Trophoblast cell (in vitro differentiated cells and primary cell): ENCODE data around the gene OSTF1.

Experiments used
- DNase-seq, 2 donors: peaks; one replicate each; pipeline ENCODE4 v3.0.0-alpha.2; 2016
- H2AFZ ChIP-seq: 2 replicates; pipeline ENCODE4 v1.6.1; 2013; ENCODE audit warnings: low read length, moderate library complexity, mild to moderate bottlenecking; ENCODE audit not compliant: insufficient read depth, poor library complexity
- H2AK5ac ChIP-seq: 2 replicates; pipeline ENCODE4 v1.6.1; 2013; ENCODE audit warnings: mild to moderate bottlenecking, low read length
- H2BK120ac ChIP-seq: 2 replicates; pipeline ENCODE4 v1.6.1; 2013; ENCODE audit warnings: low read length, mild to moderate bottlenecking, moderate library complexity; ENCODE audit not compliant: insufficient read depth, poor library complexity
- H2BK12ac ChIP-seq: 2 replicates; pipeline ENCODE4 v1.6.1; 2013; ENCODE audit warnings: mild to moderate bottlenecking, low read length, moderate library complexity
- H2BK5ac ChIP-seq: 2 replicates; pipeline ENCODE4 v1.6.1; 2013; ENCODE audit warnings: low read length, low read depth, moderate library complexity, mild to moderate bottlenecking; ENCODE audit not compliant: poor library complexity
- H3K14ac ChIP-seq: 2 replicates; pipeline ENCODE4 v1.6.1; 2013; ENCODE audit warnings: mild to moderate bottlenecking, low read length
- H3K18ac ChIP-seq: 2 replicates; pipeline ENCODE4 v1.6.1; 2013; ENCODE audit warnings: mild to moderate bottlenecking, low read length
- H3K23ac ChIP-seq: 2 replicates; pipeline ENCODE4 v1.6.1; 2013; ENCODE audit warnings: low read length
- H3K27ac ChIP-seq: 2 replicates; pipeline ENCODE4 v1.5.1; 2013; ENCODE audit warnings: low read depth, mild to moderate bottlenecking, inconsistent platforms, low read length, moderate library complexity
- H3K27me3 ChIP-seq: 2 replicates; pipeline ENCODE4 v1.6.1; 2013; ENCODE audit warnings: inconsistent platforms, mild to moderate bottlenecking, low read length, moderate library complexity; ENCODE audit not compliant: insufficient read depth
- H3K36me3 ChIP-seq, 2 experiments: 1 replicate in 1 of 2; 2 replicates in 1 of 2; pipeline ENCODE4 v1.6.1; 2013; ENCODE audit warnings: low read length in 2 of 2, mild to moderate bottlenecking in 2 of 2, moderate library complexity in 1 of 2; ENCODE audit not compliant: insufficient read depth in 2 of 2, control insufficient read depth in 1 of 2
- H3K4ac ChIP-seq: 2 replicates; pipeline ENCODE4 v1.6.1; 2013; ENCODE audit warnings: low read depth, mild to moderate bottlenecking, low read length, moderate library complexity
- H3K4me1 ChIP-seq, 2 experiments: 1 replicate in 1 of 2; 2 replicates in 1 of 2; pipeline ENCODE4 v1.6.1; 2013; ENCODE audit warnings: low read length in 2 of 2, mild to moderate bottlenecking in 2 of 2, moderate library complexity in 1 of 2; ENCODE audit not compliant: insufficient read depth in 2 of 2, control insufficient read depth in 1 of 2
- H3K4me2 ChIP-seq: 2 replicates; pipeline ENCODE4 v1.6.1; 2013; ENCODE audit warnings: inconsistent platforms, mild to moderate bottlenecking, low read length, moderate library complexity
- H3K4me3 ChIP-seq: 2 replicates; pipeline ENCODE4 v1.5.1; 2013; ENCODE audit warnings: mild to moderate bottlenecking, low read depth, low read length, inconsistent platforms
- H3K79me1 ChIP-seq: one replicate; pipeline ENCODE4 v1.6.1; 2013; ENCODE audit warnings: low read length
- H3K79me2 ChIP-seq: 2 replicates; pipeline ENCODE4 v1.6.1; 2013; ENCODE audit warnings: low read length, mild to moderate bottlenecking; ENCODE audit not compliant: control insufficient read depth, insufficient read depth, poor library complexity
- H3K9ac ChIP-seq: 2 replicates; pipeline ENCODE4 v1.6.1; 2013; ENCODE audit warnings: mild to moderate bottlenecking, low read length
- H3K9me3 ChIP-seq: 2 replicates; pipeline ENCODE4 v1.6.1; 2013; ENCODE audit warnings: low read depth, mild to moderate bottlenecking, control low read depth, inconsistent platforms, low read length; ENCODE audit not compliant: insufficient read depth
- H4K12ac ChIP-seq: 2 replicates; pipeline ENCODE4 v1.6.1; 2013; ENCODE audit warnings: low read depth, mild to moderate bottlenecking, low read length, moderate library complexity
- H4K8ac ChIP-seq: 2 replicates; pipeline ENCODE4 v1.6.1; 2013; ENCODE audit warnings: low read depth, mild to moderate bottlenecking, low read length, moderate library complexity
- H4K91ac ChIP-seq: one replicate; pipeline ENCODE4 v1.6.1; 2013; ENCODE audit warnings: low read depth, mild to moderate bottlenecking, low read length, moderate library complexity
- WGBS: extraction: QIAGEN DNeasy Blood & Tissue Kit; methylation state at CpG from one replicate; pipeline ENCODE4 v1.1.7; 2013; ENCODE audit warnings: missing lambda C conversion rate; ENCODE audit not compliant: insufficient read length, insufficient coverage; ENCODE audit errors: extremely low coverage; 5-methylcytosine and 5-hydroxymethylcytosine counted together

Gene OSTF1

GRCh38 chr9:75101004-75101588 is 12.8 kb downstream of the OSTF1 start:
- no peak overlapping the region for H4K8ac ChIP-seq
- peaks cover 2% of the 10 kb centered on the region for H3K79me1 ChIP-seq
- no peak overlapping the region for H3K18ac ChIP-seq
- no peaks in the 10 kb centered on the region for H3K9me3 ChIP-seq
- peak overlapping the region; percentile 79 for H2BK120ac ChIP-seq
- no peak overlapping the region for H3K23ac ChIP-seq
- H4K91ac ChIP-seq, result peak overlapping the region; percentile 7
- H3K36me3 ChIP-seq, result peaks cover 0 to 2% of the 10 kb centered on the region in 2 experiments
- no peak overlapping the region for H3K9ac ChIP-seq
- H4K12ac ChIP-seq, result no peak overlapping the region
- H2BK5ac ChIP-seq, result peak overlapping the region; percentile 72
- no peak overlapping the region for H3K14ac ChIP-seq
- H2BK12ac ChIP-seq, result no peak overlapping the region
- peak overlapping the region; percentile 79 for H3K27ac ChIP-seq
- no peak overlapping the region for H3K4me3 ChIP-seq
- peak overlapping the region; percentile 34 for H3K4me2 ChIP-seq
- no peak overlapping the region for H2AFZ ChIP-seq
- H3K79me2 ChIP-seq, result peaks cover 7% of the 10 kb centered on the region
- no peak overlapping the region for H3K4ac ChIP-seq
- no peaks in the 10 kb centered on the region for H3K27me3 ChIP-seq
- DNase-seq, result peak; percentile 48 to 58
- H2AK5ac ChIP-seq, result no peak overlapping the region
- WGBS, result no CpG with 5 or more reads among the region's 9 CpGs
- H3K4me1 ChIP-seq, result peaks cover 9 to 21% of the 10 kb centered on the region in 2 experiments

GRCh38 chr9:75102177-75102790 is 14.0 kb downstream of the OSTF1 start:
- H3K4ac ChIP-seq, result peak overlapping the region; percentile 70
- WGBS, result no CpG with 5 or more reads among the region's 7 CpGs
- no peaks in the 10 kb centered on the region for H3K9me3 ChIP-seq
- H3K14ac ChIP-seq, result no peak overlapping the region
- peaks cover 7% of the 10 kb centered on the region for H3K79me2 ChIP-seq
- peak overlapping the region; percentile 56 for H2BK12ac ChIP-seq
- H3K4me2 ChIP-seq, result no peak overlapping the region
- H3K36me3 ChIP-seq, result peaks cover 0 to 2% of the 10 kb centered on the region in 2 experiments
- H3K18ac ChIP-seq, result no peak overlapping the region
- no peak overlapping the region for H2BK5ac ChIP-seq
- H3K9ac ChIP-seq, result no peak overlapping the region
- H3K27me3 ChIP-seq, result no peaks in the 10 kb centered on the region
- peaks cover 2% of the 10 kb centered on the region for H3K79me1 ChIP-seq
- no peak for DNase-seq
- no peak overlapping the region for H4K8ac ChIP-seq
- H4K12ac ChIP-seq, result no peak overlapping the region
- H2AK5ac ChIP-seq, result peak overlapping the region; percentile 43
- no peak overlapping the region for H2BK120ac ChIP-seq
- H3K27ac ChIP-seq, result no peak overlapping the region
- H2AFZ ChIP-seq, result no peak overlapping the region
- no peak overlapping the region for H4K91ac ChIP-seq
- H3K23ac ChIP-seq, result no peak overlapping the region
- no peak overlapping the region for H3K4me3 ChIP-seq
- H3K4me1 ChIP-seq, result peaks cover 5 to 14% of the 10 kb centered on the region in 2 experiments

- Histone ChIP-seq H2AK5ac (no peak overlapping the region), H3K18ac (no peak overlapping the region), H2AFZ (no peak overlapping the region), H4K91ac (no peak overlapping the region), H3K36me3 (peaks cover 0 to 2% of the 10 kb centered on the region in 2 experiments), H3K79me1 (peaks cover 2% of the 10 kb centered on the region), H3K4ac (no peak overlapping the region), H3K14ac (no peak overlapping the region), H3K9me3 (no peaks in the 10 kb centered on the region), H4K8ac (no peak overlapping the region), H2BK120ac (no peak overlapping the region), H3K4me3 (no peak overlapping the region), H3K4me2 (no peak overlapping the region), H3K9ac (no peak overlapping the region), H3K27me3 (no peaks in the 10 kb centered on the region), H3K4me1 (peaks cover 5 to 14% of the 10 kb centered on the region in 2 experiments), H3K23ac (no peak overlapping the region), H4K12ac (no peak overlapping the region), H2BK12ac (no peak overlapping the region), H2BK5ac (no peak overlapping the region), H3K79me2 (peaks cover 7% of the 10 kb centered on the region), H3K27ac (no peak overlapping the region)
- DNase-seq, result no peak
- no CpG with 5 or more reads among the region's 3 CpGs for WGBS
Measured at GRCh38 chr9:75104607-75105006, 16.3 kb downstream of the OSTF1 start.

GRCh38 chr9:75105019-75105540 is 16.8 kb downstream of the OSTF1 start:
- peaks cover 7% of the 10 kb centered on the region for H3K79me2 ChIP-seq
- no peak overlapping the region for H3K14ac ChIP-seq

More at GRCh38 chr9:75105019-75105540, 16.8 kb downstream of the OSTF1 start:
- no peak overlapping the region for H3K4me3 ChIP-seq
- H3K9me3 ChIP-seq, result no peaks in the 10 kb centered on the region
- no peak overlapping the region for H3K27ac ChIP-seq
- H4K8ac ChIP-seq, result no peak overlapping the region
- peaks cover 2% of the 10 kb centered on the region for H3K79me1 ChIP-seq
- H2BK120ac ChIP-seq, result no peak overlapping the region
- no CpG with 5 or more reads among the region's 2 CpGs for WGBS
- H4K12ac ChIP-seq, result no peak overlapping the region
- H3K9ac ChIP-seq, result no peak overlapping the region
- no peak for DNase-seq
- peaks cover 0 to 2% of the 10 kb centered on the region in 2 experiments for H3K36me3 ChIP-seq
- H3K4me1 ChIP-seq, result peaks cover 5 to 13% of the 10 kb centered on the region in 2 experiments
- H3K23ac ChIP-seq, result no peak overlapping the region
- H3K4ac ChIP-seq, result no peak overlapping the region
- no peak overlapping the region for H4K91ac ChIP-seq
- no peak overlapping the region for H2AFZ ChIP-seq
- no peak overlapping the region for H2BK12ac ChIP-seq
- no peak overlapping the region for H3K4me2 ChIP-seq
- no peak overlapping the region for H2AK5ac ChIP-seq
- no peak overlapping the region for H2BK5ac ChIP-seq
- no peak overlapping the region for H3K18ac ChIP-seq
- H3K27me3 ChIP-seq, result no peaks in the 10 kb centered on the region
